ELR (cell line): ENCODE measurements around the gene NUFIP1.
"Not testable (repeated sequence)": the region's sequence is repeated elsewhere in the genome, so short reads cannot be mapped to it uniquely, and the experiment has no call there.

Source experiments
- DNase-seq: peaks from one replicate; pipeline ENCODE4 v3.0.0-alpha.2; 2015; ENCODE audit warnings: low read depth

The NUFIP1 gene

DNA sequence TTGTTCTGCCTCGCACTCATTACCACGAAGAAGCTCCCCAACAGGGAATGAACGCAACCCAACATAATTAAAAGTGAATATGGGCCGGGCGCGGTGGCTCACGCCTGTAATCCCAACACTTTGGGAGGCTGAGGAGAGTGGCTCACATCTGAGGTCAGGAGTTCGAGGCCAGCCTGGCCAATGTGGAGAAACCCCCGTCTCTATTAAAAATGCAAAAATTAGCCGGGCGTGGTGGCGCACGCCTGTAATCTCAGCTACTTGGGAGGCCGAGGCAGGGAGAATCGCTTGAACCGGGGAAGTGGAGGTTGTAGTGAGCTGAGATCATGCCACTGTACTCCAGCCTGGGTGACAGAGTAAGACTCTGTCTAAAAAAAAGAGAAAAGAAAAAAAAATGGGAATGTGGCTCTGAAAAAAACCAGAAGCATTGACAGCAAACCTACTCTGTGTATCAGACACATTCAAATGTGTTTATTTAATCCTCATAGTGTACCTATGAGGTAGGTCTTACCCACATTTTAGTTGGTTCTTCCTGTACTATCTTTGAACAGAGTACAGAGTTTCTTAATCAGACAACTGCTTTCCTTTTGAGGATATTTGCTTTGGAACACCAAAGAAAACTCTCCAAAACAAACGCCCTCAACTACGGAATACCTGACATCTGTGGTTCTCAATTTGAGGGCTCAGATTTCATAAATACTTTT lies 70.0 kb downstream of the NUFIP1 start:
- DNase-seq = no peak

DNA sequence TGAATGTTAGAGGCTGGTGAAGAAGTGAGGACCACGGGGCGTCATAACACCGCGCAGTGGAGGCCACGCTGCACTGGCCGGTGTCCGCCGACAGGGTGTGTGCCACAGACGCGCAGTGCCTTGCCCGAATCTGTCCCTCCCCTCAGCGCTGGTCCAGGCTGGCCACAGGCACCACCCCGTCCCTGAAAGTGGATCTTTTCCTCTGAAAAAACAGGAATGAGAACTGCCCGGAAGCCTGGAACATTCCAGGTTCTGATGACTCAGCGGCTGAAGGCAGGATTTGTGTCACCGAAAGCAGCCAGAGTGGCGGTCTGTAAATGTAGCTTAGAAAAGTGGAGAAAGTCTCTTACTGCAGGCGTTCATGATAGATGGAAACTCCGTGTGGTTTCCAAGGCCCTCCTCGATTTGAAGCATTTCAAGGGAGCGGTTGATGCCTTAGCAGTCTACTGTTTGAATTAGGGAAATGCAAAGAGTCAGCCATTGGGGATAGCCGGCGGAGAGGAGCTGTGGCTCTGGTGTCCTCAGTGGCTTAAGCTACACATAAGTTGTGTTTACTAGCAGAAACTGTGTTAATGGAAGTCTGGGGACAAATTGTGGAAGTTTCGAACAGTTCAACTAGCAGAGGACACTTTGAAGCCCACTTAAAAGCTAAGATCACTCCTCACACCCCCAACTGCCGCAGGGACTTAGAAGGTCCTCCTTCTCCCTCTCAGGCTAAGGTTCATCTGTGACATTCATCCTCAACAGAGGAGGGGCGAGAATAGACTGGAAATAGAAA lies 70.8 kb downstream of the NUFIP1 start:
- peak; percentile 99 for DNase-seq

DNA sequence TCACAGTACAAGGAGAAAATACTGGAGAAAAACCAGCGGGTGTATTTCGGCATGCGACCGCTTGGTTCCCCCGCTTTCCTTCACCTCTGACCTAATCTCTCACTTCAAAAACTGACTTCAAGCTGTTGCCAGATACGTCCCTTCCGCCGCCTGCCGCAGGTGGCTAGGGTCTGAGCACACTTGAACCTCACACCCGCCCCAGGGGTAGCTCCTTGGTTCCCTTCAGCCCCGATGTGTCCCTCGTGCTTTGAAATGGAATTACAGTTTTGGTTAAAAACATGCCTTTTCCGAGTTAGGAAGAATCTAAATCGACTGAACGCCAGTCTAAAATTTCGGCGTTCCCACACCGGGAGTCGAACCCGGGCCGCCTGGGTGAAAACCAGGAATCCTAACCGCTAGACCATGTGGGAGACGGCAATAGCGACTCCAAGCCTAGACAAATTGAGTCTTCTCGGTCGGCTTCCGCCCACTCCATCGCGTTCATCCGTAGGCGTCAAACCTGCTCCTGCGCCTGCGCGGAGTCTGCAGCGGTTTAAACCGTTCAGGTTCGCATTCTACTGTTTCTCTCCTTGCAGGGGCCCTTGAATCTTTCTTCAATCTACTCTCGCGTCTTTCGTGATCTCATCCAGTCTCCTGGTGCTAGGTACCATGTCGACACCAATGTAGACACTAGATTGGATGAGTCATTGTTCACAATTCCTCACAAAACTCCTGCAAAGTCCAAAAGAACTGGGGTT lies 71.5 kb downstream of the NUFIP1 start:
- peak; percentile 99 for DNase-seq

- DNase-seq = no peak
Observed at GRCh38 chr13:44912278-44913016, 76.8 kb downstream of the NUFIP1 start.

- no peak for DNase-seq
Observed at GRCh38 chr13:44908712-44909111, 80.6 kb downstream of the NUFIP1 start.

DNA sequence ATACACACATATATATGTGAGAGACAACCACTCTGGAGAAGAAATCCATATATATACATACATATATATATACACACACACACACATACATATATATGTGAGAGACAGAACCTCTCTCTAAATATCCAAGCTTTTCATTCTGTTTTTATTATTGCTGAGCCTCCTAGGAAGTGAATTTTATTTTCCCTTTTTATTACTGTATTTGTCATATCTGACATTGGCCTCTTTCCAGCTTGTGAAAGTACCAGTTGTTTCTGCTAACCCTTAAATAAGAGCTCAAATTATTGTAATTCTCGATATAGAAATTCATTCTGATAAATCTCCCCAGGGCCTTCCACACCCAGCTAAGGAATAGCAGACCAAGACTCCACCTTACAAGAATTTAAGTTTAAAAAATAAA lies 81.0 kb downstream of the NUFIP1 start:
- no peak for DNase-seq

GRCh38 chr13:44906713-44907112 lies 82.6 kb downstream of the NUFIP1 start:
- DNase-seq = no peak

- no peak for DNase-seq
Observed at GRCh38 chr13:44906230-44906629, 83.0 kb downstream of the NUFIP1 start.

DNA sequence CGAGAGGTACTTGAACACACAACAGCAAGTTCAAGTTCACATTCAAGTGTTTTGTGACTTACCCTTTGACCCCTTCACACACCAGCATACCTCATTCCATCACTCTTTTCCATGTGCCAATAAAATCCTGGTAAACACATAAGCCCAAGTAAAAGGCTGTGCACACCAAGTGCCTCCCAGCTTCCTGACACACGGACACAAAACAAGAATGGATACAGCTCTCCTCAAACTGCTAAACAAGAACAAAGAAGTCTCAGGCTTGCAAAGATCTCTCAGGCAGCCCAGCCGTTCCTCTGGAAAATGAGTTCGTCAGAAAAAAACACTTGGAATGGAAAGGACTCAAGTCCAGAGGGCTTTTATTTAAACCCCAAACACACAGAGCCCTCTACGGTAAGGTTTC lies 83.7 kb downstream of the NUFIP1 start:
- DNase-seq = no peak

DNA sequence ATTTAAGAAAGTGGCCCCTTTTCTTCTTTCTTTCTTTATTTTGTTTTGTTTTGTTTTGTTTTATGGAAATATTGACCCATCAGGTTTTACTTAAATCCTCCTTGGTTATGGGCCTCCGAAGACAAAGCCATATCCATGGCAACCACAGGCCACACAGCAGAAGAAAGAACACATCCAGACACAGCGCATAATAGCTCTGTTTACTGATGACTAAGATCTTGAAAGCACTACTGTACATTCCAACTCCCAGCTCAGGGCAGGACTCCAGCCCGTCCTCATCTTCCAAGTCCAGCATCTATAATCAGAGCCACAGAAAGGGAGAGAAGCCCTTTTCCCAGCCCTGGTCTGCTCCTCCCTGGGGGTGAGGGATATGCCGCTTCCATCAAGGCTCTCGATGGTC lies 84.3 kb downstream of the NUFIP1 start:
- peak; percentile 88 for DNase-seq

GRCh38 chr13:44903574-44903985 lies 85.7 kb downstream of the NUFIP1 start:
- DNase-seq = no peak

DNA sequence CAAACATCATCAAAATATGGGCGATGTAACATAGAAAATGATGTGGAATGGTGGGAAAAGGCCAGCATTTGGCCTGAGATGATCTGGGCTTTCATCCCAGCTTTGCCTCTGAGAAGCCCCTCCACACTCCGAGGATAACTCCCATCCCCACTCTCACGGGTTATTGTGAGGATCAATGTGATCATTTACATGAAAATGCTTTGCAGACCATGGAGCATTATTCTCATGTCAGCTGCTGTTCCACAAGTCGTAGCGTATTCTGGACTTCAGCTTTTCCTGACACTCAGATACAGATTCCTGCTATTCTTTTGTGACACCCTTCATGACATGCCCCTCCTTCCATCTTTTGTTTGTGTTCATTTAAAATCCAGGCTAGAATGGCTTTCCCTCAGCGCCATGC lies 86.5 kb downstream of the NUFIP1 start:
- no peak for DNase-seq

- no peak for DNase-seq
Observed at GRCh38 chr13:44899967-44900366, 89.3 kb downstream of the NUFIP1 start.

DNA sequence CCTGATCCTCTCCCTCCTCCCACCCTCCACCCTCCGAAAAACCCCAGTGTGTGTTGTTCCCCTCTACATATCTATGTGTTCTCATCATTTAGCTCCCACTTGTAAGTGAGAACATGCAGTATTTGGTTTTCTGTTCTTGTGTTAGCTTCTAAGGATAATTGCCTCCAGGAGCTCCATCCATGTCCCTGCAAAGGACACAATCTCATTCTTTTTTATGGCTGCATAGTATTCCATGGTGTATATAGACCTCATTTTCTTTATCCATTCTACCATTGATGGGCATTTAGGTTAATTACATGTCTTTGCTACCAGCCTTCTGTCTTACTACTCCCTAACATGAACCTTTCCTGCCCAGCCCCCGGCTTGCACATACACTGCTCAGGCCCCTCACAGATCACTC lies 91.0 kb downstream of the NUFIP1 start:
- not testable (repeated sequence) for DNase-seq

DNA sequence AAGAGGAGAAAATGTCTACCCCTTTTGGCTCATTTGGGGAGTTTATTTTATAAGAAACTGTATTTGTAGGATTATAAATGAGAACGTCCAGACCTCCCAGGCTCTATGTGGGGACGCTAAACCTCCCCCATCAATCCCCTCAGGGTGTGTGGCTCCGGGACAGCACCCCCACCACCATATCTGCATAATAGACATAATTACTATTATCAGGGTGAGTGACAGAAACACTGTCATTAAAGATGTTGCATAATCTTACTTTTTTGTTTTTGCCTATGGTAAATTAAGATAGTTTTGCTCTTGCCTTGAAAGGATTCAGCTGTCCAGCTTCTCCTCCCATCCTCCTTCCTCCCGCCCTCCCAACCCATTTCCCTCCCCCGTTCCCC lies 93.3 kb downstream of the NUFIP1 start:
- no peak for DNase-seq

DNA sequence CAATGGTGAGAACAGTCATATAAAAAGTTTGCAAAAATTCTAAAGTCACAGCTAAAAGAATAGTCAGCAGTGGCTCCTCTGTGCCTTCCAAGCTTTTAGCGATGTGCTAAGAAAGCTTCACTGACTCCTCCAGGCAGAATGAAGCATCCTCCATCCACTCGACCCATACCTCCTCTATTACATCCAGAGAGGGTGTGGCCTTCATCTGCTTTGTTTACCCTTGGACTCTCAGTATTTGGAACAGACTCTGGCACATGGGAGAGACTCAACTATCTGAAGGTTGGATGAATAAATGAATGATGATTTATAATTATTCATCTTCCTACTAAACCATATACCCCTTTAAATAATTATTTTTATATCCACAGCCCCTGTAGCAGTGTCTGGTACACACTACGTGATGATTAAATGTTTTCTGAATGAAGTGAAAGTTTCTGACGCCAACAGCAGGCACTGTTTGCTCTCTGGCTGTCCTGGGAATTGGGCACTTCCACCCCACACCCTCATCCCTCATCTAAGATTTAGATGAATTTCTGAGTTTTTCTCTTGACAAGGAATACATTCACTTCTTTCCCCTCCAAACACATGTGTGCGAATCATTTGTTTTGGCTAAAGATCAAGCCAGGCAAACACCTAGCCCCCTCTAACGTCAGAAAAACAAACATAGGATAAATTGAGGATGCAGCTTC lies 93.9 kb downstream of the NUFIP1 start:
- no peak for DNase-seq

GRCh38 chr13:44894001-44894770 lies 95.1 kb downstream of the NUFIP1 start:
- DNase-seq = no peak
